ENCODE data around the gene FNBP1.
A peak's percentile ranks its signal among the peaks of the same experiment; 100 is the strongest.
"Not testable (repeated sequence)": the region's sequence is repeated elsewhere in the genome, so short reads cannot be mapped to it uniquely, and the experiment has no call there.

The FNBP1 gene

DNA sequence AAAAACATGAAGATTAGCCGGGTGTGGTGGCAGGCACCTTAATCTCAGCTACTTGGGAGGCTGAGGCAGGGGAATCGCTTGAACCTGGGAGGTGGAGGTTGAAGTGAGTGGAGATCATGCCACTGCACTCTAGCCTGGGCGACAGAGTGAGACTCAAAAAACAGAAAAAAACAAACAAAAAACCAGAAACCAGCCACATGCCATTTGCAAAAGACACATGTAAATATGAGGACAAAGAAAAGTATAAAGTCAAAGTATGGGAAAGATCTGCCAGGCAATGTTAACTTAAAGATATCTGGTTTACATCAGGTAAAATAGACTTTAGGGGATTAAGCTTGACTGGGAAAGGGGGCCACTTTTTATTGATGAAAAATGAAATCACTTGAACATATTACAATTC, 90.7 kb downstream of the FNBP1 start:
- no peak for DNase-seq (ENCODE audit: low read depth)

GRCh38 chr9:129949821-129950220, 93.2 kb downstream of the FNBP1 start:
- no peak for DNase-seq (ENCODE audit: low read depth)

DNA sequence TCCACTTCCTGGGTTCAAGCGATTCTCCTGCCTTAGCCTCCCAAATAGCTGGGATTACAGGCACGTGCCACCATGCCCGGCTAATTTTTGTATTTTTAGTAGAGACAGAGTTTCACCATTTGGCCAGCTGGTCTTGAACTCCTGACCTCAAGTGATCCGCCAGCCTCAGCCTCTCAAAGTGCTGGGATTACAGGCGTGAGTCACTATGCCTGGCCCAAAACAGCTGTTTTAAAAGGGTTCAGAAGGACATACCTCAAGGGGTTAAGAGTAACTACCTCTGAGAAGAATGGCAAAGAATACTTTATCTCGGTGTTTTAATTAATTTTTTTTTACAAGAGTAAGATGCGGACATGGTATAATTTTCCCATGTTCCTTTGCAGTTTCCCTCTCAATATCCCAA, 94.4 kb downstream of the FNBP1 start:
- not testable (repeated sequence) for DNase-seq (ENCODE audit: low read depth)

DNA sequence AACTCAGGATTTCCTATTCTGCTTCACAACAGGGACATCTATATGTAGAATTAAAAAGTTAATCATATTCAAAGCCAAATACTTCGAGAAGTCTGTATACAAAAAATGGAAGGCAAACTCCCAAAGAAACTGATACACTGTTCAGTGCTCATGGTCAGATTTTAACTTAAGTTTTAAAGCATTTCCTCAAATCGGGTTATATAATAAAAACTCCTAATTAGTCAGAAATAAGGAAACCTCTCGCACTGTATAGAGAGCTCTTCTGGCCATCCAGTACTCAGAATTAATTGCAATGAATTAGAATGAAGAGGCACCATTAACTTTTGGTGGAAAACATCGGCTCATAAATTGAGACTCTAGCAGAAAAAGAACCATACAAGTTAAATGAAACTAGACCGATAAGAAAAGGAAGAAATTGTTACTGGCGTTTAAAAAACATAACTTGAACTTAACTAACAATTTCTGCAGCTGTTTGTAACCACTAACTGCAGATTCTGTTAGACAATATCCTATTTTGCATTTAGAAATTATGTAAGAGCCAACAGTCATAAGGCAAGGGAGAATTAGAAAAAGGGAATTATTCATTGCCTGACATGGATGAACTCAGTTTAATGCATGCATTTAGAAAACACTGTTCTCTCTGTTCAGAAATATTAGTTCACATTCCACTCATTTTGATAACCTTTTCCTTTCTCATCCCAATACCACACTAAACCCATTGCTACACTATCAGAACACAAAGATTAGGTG, 96.6 kb downstream of the FNBP1 start:
- no peak for DNase-seq (ENCODE audit: low read depth)

DNA sequence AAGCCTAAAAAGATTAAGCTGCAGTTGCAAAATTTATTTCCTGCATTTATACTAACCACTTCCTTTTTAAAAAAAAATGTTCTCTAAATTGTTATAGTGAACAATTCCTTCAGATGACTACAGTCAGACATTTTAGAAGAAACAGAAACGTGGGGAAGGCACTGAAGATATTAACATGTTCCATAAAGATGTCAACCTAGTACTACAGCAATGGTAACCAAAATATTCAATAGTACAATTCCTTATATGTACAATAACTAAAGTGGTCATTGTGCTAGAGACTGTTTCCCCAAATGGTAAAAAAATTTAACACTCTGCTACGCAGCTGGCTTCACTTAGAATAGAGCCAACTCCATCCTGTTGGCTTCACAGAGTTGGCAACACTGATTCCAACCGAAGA, 97.7 kb downstream of the FNBP1 start:
- DNase-seq (ENCODE audit: low read depth) = no peak

DNA sequence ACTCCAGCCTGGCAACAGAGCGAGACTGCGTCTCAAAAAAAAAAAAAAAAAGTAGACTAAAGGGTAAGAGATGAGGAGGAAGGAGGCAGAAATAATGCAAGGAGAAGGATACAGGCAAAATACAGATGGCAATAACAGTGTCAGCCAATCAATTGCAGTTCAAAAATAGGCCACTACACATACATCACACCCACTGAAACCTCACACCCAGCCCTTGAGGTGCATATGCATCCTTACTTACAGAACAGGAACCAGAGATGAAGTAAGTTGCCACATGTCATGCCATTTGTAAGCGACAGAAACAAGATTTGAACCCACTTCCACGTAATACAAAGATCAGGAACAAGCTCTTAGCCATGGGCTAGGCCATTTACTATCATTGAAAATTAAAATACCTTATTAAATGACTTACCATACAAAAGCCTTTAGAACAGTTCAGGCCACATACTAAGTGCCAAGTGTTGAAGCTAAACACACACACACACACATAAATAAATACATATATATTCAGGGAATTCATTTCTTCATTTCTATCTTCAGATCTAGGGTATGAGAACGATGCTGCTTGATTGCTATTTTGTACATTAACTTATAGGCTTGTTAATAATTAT, 98.4 kb downstream of the FNBP1 start:
- no peak for DNase-seq (ENCODE audit: low read depth)

- DNase-seq (ENCODE audit: low read depth) = no peak
Measured at GRCh38 chr9:129939431-129939830, 103.6 kb downstream of the FNBP1 start.

GRCh38 chr9:129938291-129938979, 104.6 kb downstream of the FNBP1 start:
- peak; percentile 62 for DNase-seq (ENCODE audit: low read depth)

DNA sequence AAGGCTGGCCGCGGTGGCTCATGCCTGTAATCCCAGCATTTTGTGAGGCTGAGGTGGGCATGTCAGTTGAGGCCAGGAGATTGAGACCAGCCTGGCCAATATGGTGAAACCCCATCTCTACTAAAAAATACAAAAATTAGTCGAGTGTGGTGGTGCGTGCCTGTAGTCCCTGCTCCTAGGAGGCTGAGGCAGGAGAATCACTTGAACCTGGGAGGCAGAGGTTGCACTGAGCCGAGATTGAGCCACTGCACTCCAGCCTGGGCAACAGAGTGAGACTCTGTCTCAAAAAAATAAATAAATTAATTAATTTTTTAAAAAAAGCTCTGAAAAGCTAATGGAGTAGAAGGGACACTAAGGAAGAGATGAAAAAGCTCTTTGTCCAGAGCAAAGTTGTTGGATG, 105.1 kb downstream of the FNBP1 start:
- DNase-seq (ENCODE audit: low read depth) = not testable (repeated sequence)

- DNase-seq (ENCODE audit: low read depth) = no peak
Measured at GRCh38 chr9:129936222-129936621, 106.8 kb downstream of the FNBP1 start.

DNA sequence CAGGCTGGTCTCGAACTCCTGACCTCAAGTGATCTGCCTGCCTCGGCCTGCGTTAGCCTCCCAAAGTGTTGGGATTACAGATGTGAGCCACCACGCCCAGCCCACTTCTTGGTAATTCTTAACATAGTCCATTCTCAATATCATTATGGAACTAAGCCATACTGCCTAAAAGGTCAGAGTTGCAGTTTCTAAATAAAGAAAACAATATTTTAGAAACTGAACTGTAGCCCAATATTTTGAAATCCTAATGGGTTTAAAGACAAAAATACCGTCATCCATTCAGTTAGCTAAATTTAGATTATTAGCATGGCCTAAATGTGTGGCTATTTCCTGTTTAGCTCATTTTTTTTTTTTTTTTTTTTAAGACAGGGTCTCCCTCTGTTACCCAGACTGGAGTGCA, 108.2 kb downstream of the FNBP1 start:
- no peak for DNase-seq (ENCODE audit: low read depth)

- DNase-seq (ENCODE audit: low read depth) = no peak
Measured at GRCh38 chr9:129934041-129934591, 108.9 kb downstream of the FNBP1 start.

- no peak for DNase-seq (ENCODE audit: low read depth)
Measured at GRCh38 chr9:129933185-129934040, 109.6 kb downstream of the FNBP1 start.

DNA sequence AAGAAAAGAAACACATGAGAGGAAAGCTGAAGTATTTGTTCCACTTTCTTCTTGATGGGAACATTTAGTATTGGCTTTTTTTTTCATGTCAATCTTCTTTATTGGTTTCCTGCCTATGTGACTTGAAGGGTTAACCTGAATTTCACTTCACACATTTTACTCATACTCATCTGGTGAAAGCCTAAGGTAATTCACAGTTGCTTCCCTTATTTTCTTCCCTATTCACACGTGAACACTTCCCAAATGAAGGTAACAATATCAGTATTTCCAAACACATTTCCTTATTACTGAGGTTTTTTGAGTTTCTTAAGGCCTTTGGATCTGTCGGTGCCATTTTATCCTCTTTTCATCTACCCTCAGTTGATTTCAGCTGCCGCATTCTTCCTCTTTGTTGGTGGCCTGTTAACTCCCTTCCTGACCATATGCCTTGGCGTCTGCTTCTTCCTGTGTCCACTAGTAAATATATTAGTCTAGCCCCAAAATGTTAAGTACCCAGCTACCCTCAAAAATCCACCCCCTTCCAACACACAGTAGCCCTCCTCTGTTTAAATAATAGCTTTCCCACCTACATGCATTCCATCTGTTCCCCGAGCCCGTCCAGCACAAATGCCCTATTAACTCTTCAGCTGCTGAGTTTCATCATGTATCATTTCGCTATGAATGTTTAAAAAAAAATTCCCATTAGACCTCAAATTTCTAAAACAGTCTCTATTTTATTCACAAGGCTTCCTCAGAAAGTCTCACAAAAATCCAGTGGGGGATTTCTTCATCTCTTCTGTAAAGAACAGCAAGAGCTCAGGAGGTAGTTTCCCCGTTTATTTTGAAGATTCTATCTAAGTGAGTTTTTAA, 110.5 kb downstream of the FNBP1 start:
- DNase-seq (ENCODE audit: low read depth) = no peak

DNA sequence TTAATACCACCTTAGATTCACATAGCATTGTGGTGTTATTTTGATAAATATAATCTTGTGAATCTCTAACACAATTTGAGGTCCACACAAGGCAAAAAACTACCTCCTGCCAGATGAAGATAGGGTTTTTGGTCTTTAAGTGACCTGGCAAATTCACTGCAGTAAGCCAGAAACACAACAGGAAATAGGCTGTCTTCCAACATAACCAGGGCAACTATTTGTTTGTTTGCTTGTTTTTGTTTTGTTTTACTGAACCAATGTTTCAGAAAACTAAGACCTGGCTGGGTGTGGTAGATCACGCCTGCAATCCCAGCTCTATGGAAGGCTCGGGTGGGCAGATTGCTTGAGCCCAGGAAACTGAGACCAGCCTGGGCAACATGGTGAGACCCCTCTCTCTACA, 112.2 kb downstream of the FNBP1 start:
- no peak for DNase-seq (ENCODE audit: low read depth)

DNA sequence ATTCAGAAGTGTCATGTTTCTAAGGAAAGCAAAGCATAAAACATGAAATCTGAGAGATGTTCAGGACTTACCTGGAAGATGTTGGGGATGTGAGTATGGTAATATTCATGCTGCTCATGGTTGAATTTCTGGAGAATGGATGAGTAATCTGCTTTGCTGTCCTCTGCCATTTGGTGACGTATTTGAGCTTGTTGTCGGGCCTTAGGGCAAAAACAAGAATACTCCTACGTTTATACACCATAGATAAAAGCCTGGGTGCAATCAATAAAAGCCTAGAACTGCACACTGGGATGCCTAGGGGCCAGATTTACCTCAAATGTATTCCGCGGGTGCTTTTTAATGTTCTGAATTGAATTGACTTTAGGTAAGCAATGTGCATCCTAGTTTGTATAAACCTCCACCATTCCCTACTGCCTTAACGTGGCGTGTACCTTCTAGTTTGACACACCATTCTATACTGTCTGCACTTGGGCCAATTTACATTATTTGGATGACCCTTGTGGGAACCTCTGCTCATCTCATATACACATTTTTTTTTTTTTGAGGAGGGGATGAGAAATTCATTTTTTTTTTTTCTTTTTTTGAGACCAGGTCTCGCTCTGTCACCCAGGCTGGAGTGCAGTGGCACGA, 113.4 kb downstream of the FNBP1 start:
- no peak for DNase-seq (ENCODE audit: low read depth)

DNA sequence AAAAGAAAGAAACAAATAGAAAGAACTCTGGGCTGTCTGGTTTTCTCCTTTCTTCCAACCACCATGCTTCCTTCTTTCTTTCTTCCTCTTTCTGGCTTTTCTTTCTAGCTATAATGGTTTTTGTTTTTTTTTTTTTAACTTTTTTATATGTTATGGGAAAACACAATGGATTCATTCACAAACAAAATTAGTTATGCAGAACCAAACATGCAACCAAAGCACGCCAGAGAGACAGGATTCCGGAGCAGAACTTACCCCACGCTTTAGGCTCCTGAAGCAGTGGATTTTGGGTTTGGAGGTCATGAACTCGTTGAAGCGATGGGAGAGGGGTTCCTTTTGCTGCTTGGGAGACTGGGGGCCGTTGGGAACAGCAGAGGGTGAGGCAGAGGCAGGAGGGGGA, 119.4 kb downstream of the FNBP1 start:
- DNase-seq (ENCODE audit: low read depth) = no peak

DNA sequence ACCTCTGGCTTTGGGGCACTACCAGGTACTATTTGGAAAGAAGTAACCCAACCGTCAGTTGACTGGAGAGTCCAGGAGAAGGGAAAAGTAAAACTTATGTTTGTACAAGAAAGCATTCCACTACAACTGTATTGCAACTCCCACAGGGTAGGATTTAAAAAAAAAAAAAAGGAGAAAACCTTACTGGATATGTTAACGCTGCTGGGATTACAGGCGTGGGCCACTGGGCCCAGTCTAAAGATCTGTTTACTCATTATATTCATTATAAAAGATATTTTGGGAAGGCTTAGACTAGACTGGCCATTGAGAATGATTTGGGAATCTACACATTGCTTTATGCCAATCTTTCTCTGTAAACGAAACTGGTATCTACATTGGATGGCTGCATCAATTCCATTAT, 121.1 kb downstream of the FNBP1 start:
- DNase-seq (ENCODE audit: low read depth) = no peak

DNA sequence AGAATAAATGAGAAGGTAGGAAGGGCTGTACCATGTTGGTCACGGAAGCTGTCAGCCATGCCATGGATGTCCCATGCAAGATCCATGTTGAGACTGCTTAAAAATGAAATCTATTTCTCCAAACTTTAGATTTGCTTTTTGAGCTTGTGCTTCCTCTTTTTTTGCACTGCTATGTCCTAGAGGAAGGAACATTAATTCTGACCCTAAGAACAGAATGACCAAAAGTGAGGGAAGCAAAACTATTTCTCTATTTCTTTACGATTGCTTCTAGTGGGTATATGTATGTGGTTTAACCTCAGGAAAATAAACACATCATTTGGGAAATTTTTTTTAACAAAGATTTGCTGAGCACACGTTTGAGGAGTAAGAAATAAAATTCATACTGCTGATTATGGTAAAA, 123.1 kb downstream of the FNBP1 start:
- DNase-seq (ENCODE audit: low read depth) = no peak

- DNase-seq (ENCODE audit: low read depth) = no peak
Measured at GRCh38 chr9:129919277-129919676, 123.7 kb downstream of the FNBP1 start.

Data from HS-27A (cell line).